Inferior parietal cortex (tissue), 1 donor: ENCODE data around the gene ACKR3.

Experiments
- DNase-seq: peaks from one replicate; pipeline ENCODE4 v3.0.0-alpha.2; 2016; ENCODE audit errors: extremely low spot score

Gene ACKR3

DNA sequence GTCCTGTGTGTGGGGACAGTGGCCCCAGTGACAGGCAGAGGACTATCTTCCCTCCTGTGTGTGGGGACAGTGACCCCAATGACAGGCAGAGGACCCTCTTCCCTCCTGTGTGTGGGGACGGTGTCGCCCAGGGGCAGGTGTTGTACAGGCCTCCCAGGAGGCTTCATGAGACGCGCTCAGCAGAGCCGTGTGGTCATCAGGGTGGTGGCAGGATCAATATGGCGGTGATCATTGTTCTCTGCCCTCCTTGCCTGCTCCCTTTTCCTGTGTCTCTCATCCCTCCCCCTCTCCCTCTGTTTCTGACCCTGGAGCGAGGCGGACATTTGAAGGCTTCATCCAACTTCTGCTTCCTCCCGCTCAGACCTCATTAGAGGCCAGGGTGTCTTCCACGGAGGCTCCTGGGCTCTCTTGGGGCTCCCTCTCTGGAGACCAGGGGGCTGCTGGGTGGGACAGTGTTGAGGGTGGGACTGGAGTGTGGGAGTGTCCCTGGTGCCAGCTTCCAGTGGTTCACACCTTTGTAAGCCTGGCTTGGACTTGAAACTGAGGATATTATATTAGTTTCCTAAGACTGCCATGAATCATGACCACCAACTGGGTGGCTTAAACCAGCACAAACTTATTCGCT, 59.5 kb downstream of the ACKR3 start:
- no peak for DNase-seq

DNA sequence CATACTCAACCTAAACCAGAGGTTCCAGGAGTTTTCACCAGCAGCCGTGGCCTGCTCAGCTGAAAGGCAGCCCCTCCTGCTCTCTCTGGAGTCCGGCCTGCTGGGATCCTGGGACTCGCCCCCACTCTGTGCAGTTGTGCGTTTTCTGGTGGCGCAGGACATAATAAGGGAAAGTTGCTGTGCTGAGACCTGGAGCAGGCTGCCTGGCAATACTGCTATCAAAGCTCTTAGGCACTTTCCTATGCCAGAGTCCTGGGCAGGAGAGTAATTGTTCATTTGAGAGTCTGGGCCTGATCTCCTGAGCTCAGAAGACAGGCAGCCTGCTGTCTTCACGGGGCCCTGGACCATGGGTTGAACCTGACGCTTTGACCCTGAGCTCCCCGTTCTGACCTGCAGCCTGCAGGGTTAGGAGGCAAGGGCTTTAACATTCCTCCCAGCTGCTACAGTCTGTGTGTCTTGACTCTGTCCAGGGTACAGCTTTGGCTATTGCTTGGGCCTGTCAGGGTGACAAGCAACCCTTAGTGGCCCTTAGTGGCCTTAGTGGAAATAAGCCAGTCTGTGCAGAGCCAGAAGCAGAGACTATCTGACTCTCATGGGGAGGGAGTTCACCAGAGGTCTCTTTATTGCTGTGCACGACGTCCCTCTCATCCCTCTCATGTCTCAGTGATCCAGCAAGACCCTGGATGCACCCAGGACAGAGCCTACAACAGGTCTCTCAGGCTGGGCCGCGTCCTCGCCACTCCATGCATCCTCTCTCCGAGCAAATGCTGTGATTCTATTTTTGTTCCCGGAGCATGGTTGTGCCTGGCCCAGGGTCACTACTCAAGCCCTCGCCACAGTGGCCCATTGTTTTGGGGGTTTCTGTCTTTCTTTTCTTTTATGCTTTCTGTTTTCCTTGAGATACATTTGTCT, 60.6 kb downstream of the ACKR3 start:
- DNase-seq, result no peak

GRCh38 chr2:236631281-236631855, 61.7 kb downstream of the ACKR3 start:
- no peak for DNase-seq

DNA sequence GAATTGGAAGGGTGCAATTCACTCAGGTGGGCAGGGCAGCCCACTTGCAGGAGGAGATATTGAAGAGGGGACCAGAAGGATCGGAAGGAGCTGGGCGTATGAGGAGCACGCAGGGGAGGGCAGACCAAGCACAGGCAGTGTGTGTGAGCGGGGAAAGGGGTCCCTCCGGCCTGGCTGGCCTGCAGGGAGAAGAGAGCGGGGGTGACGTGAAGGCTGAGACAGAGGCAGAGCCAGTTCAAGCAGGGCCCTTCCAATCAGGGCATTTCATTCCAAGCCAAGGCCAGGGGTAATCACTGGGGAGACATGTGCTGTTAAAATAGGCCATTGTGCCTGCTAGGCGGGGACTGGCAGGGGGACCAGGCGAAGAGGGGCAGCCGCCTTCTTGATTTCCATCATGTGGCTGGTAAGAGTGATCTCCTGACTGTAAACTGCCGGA, 62.2 kb downstream of the ACKR3 start:
- DNase-seq, result no peak
